Gastrocnemius medialis (tissue), 4 donors: Measurements from ENCODE around the gene MASP1.

ENCODE experiments used
- CTCF ChIP-seq, 5 experiments: fragments of 450-650 bp in 3 of 5; fragments of 200-600 bp in 2 of 5; sonication (generic) in 2 of 5; IDR thresholded peaks in 4 of 5; conservative IDR thresholded peaks in 1 of 5; 1 replicate in 4 of 5; 2 replicates in 1 of 5; pipeline ENCODE4 v1.5.1; 2016 to 2019; ENCODE audit warnings: antibody characterized with exemption in 5 of 5, mild to moderate bottlenecking in 3 of 5, moderate library complexity in 3 of 5
- POLR2A ChIP-seq, 2 donors: fragments of 450-650 bp; IDR thresholded peaks; one replicate each; pipeline ENCODE4 v1.6.1; 2017; ENCODE audit warnings: antibody characterized with exemption in 2 of 2, mild to moderate bottlenecking in 2 of 2, moderate library complexity in 2 of 2

- no peak for TF ChIP-seq CTCF (IDR thresholded peaks at IDR 0.05 in 4 of 5, conservative IDR thresholded peaks at IDR 0.05 in 1 of 5)
- no peak for TF ChIP-seq POLR2A (IDR thresholded peaks at IDR 0.05)
Measured at GRCh38 chr3:187299611-187300010, 8.1 kb upstream of the MASP1 start.
